WI38 (cell line): ENCODE results near the gene TTYH3.
A peak's percentile ranks its signal among the peaks of the same experiment; 100 is the strongest.

Experiments
- H3K4me3 ChIP-seq: 2 replicates; pipeline ENCODE4 v1.5.1; 2011; ENCODE audit warnings: low read depth, mild to moderate bottlenecking, control low read depth, low read length
- CTCF ChIP-seq: IDR thresholded peaks from 2 replicates; pipeline ENCODE4 v1.5.1; 2012; ENCODE audit warnings: low read depth, mild to moderate bottlenecking, control low read depth, low read length

The TTYH3 gene

GRCh38 chr7:2686101-2686500 is 54.3 kb downstream of the TTYH3 start:
- no peak overlapping the region for H3K4me3 ChIP-seq
- no peak for TF ChIP-seq CTCF

GRCh38 chr7:2687338-2687869 is 55.6 kb downstream of the TTYH3 start:
- TF ChIP-seq CTCF = no peak
- peak overlapping the region; percentile 50 for H3K4me3 ChIP-seq

- no peak for TF ChIP-seq CTCF
- H3K4me3 ChIP-seq = peak within 1 kb of the TSS; percentile 50
Observed at GRCh38 chr7:2687881-2688318, 56.1 kb downstream of the TTYH3 start, which contains the start of gene AMZ1. Gene AMZ1 (plus strand): TSS chr7:2688202. CDS start chr7:2700452, 12,250 bp downstream.

GRCh38 chr7:2688409-2689342 is 56.9 kb downstream of the TTYH3 start:
- H3K4me3 ChIP-seq = peak overlapping the region; percentile 37
- TF ChIP-seq CTCF = no peak

- H3K4me3 ChIP-seq = no peak overlapping the region
- no peak for TF ChIP-seq CTCF
Observed at GRCh38 chr7:2689343-2689847, 57.6 kb downstream of the TTYH3 start.

GRCh38 chr7:2689951-2690705 is 58.3 kb downstream of the TTYH3 start:
- H3K4me3 ChIP-seq = no peak overlapping the region
- TF ChIP-seq CTCF = no peak
